GM12891 (cell line): ENCODE measurements around the gene EIF3CL.
"Not testable (repeated sequence)": the region's sequence is repeated elsewhere in the genome, so short reads cannot be mapped to it uniquely, and the experiment has no call there.

Experiments used
- DNase-seq: peaks from one replicate; pipeline ENCODE4 v3.0.0; 2011; ENCODE audit warnings: low spot score; ENCODE audit not compliant: insufficient read length
- FAIRE-seq: peaks from 2 replicates; lab custom pipeline; 2011; peaks lifted over from hg19 to GRCh38; lab: Jason Lieb, UNC

EIF3CL gene

GRCh38 chr16:28367926-28368325 lies 35.7 kb downstream of the EIF3CL start:
- FAIRE-seq, DNase-seq: not testable (repeated sequence)

DNA sequence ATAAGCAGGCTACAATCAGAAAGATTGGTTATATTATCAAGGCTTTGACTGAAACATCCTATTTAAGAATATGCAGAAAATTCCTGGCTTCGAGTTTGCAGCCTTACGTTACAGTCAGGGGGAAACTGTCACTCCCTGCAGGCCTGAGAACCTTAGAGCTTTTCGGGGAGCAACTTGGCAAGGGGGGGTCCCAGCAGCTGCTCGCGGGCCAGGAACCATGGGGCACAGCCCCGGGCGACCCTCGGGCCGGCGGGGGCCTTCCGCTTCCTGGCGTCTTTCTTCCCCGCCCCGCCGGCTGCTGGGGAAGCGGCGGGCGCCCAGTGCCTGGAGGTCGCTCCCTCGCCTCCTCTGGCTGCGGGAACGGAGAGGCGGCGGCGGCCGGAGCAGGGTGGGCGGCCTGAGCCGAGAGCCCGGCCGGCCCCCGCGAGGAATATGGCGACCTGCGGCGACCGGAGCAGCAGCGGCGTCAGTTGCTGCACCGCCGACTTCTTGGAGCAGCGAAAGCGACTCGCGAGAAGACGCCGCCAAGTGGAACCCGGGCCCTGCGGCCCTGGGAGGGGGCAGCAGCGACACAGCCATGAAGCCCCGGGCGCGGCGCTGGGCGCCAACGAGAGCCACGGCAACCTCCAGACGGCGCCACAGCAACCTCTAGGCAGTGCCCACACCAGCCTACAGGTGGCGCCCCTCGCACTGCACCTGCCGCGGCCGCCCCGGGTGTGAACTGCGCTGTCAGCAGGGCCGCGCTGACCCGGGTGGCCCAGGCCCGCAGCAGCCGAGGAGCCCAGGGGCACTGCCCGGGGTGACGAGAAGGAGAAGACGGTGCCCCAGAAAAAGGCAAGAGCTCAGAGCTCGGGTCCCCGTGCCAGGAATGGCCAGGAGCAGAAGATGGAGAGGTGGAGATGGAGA lies 39.1 kb downstream of the EIF3CL start:
- DNase-seq, result not testable (repeated sequence)
- FAIRE-seq, result peak; percentile 92

GRCh38 chr16:28363408-28363807 lies 40.2 kb downstream of the EIF3CL start, which contains the start of gene NPIPB6:
Gene NPIPB6 (minus strand): TSS chr16:28363508. CDS start chr16:28362822, 686 bp downstream.
- DNase-seq, FAIRE-seq: not testable (repeated sequence)

GRCh38 chr16:28362600-28362999 lies 41.0 kb downstream of the EIF3CL start:
- not testable (repeated sequence) for FAIRE-seq, DNase-seq

DNA sequence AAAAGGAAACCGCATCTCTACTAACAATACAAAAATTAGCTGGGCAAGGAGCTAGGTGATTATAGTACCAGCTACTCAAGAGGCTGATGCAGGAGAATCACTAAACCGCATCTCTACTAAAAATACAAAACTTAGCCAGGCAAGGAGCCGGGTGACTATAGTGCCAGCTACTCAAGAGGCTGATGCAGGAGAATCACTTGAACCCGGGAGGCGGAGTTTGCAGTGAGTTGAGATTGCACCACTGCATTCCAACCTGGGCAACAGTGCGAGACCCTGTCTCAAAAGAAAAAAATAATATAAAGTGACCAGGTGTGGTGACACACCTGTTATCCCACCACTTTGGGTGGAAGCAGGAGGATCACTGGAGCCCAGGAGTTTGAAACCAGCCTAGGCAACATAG lies 65.4 kb downstream of the EIF3CL start:
- not testable (repeated sequence) for FAIRE-seq

GRCh38 chr16:28336940-28337710 lies 66.5 kb downstream of the EIF3CL start:
- not testable (repeated sequence) for DNase-seq, FAIRE-seq

More for the DNA sequence above, 65.4 kb downstream of the EIF3CL start:
- DNase-seq, result not testable (repeated sequence)

- DNase-seq, FAIRE-seq: not testable (repeated sequence)
Measured at GRCh38 chr16:28335678-28336077, 68.0 kb downstream of the EIF3CL start.

DNA sequence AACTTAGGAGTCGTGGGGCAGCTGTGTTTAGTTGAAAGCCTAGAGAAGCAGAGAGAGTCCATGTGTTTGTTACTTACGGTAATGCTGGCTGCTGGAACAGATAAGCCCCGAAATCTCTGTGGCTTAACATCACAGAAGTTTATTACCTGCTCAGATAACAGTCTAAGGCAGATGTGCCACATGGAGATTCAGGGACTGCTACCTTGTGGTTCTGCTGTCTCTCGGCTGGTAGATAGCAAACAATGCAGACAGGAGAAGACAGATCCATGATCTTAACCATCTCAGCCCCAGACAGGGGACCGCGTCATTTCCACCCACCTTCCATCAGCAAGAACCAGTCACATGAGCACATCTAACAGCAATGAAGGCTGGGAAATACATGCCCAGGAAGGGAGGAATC lies 71.0 kb downstream of the EIF3CL start:
- FAIRE-seq, DNase-seq: not testable (repeated sequence)

- not testable (repeated sequence) for FAIRE-seq, DNase-seq
Measured at GRCh38 chr16:28330981-28331380, 72.7 kb downstream of the EIF3CL start.

DNA sequence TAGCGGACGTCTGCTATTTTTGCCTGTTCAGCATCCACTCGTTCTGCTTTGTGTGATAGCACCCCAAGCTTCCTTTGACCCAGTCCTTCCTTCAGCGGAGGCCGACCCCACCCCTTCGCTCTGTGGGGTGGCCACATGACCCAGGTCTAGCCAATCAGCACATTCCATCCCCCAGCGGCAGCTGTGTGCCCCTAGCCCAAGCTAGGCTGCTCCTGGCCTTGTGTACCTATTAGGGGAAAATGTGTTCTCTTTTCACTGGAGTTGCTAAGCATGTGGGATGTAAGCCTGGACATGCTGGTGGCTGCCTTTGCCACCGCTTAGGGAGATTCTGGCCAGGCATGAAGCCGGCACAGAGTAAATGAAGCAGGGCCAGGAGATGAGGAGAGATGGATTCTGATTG lies 73.4 kb downstream of the EIF3CL start:
- DNase-seq, FAIRE-seq: not testable (repeated sequence)
